GM18526 (cell line): ENCODE measurements around the gene FAM222B.

ENCODE experiments used
- POLR2A ChIP-seq: IDR thresholded peaks from 3 replicates; pipeline ENCODE4 v1.6.1; 2011; ENCODE audit not compliant: insufficient read length; ENCODE audit errors: extremely low read depth

FAM222B gene

GRCh38 chr17:28812091-28812747 lies 30.4 kb downstream of the FAM222B start:
- TF ChIP-seq POLR2A, result peak; percentile 40

GRCh38 chr17:28811651-28812090 lies 30.9 kb downstream of the FAM222B start:
- TF ChIP-seq POLR2A, result no peak

GRCh38 chr17:28810437-28810836 lies 32.2 kb downstream of the FAM222B start:
- no peak for TF ChIP-seq POLR2A

- no peak for TF ChIP-seq POLR2A
Measured at GRCh38 chr17:28807925-28808634, 34.5 kb downstream of the FAM222B start.

GRCh38 chr17:28796062-28796461 lies 46.5 kb downstream of the FAM222B start:
- no peak for TF ChIP-seq POLR2A

- no peak for TF ChIP-seq POLR2A
Measured at GRCh38 chr17:28792877-28793661, 49.5 kb downstream of the FAM222B start.

- no peak for TF ChIP-seq POLR2A
Measured at GRCh38 chr17:28788100-28788499, 54.5 kb downstream of the FAM222B start.

- no peak for TF ChIP-seq POLR2A
Measured at GRCh38 chr17:28783161-28783560, 59.4 kb downstream of the FAM222B start.

GRCh38 chr17:28777178-28777577 lies 65.4 kb downstream of the FAM222B start:
- TF ChIP-seq POLR2A, result no peak

GRCh38 chr17:28774206-28774605 lies 68.4 kb downstream of the FAM222B start:
- no peak for TF ChIP-seq POLR2A

- TF ChIP-seq POLR2A, result no peak
Measured at GRCh38 chr17:28773736-28774135, 68.9 kb downstream of the FAM222B start.

GRCh38 chr17:28765038-28765437 lies 77.6 kb downstream of the FAM222B start:
- no peak for TF ChIP-seq POLR2A

- TF ChIP-seq POLR2A, result no peak
Measured at GRCh38 chr17:28763804-28764266, 78.8 kb downstream of the FAM222B start.

- no peak for TF ChIP-seq POLR2A
Measured at GRCh38 chr17:28763137-28763799, 79.3 kb downstream of the FAM222B start.
